CD14-positive monocyte (primary cell): ENCODE results near the gene CNTNAP1. TPM values are rescaled to one million over a fixed set of nuclear protein-coding genes. Genes with fewer than 3 reads are reported as not detected.

Source experiments
- DNase-seq, 3 donors: peaks; one replicate each; pipeline ENCODE4 v3.0.0-alpha.2; 2011 to 2022
- H2AFZ ChIP-seq: 2 replicates; pipeline ENCODE4 v1.6.0; 2012; ENCODE audit warnings: mild to moderate bottlenecking, low read depth, low read length, inconsistent platforms; ENCODE audit not compliant: insufficient read depth, poor library complexity, severe bottlenecking
- H3K27ac ChIP-seq, 2 donors: 1 replicate in 1 of 2; 2 replicates in 1 of 2; pipeline ENCODE4 v1.5.1; 2012 to 2013; ENCODE audit warnings: low read length in 2 of 2, control low read depth in 1 of 2, inconsistent platforms in 1 of 2, low read depth in 1 of 2, mild to moderate bottlenecking in 1 of 2
- H3K27me3 ChIP-seq, 2 donors: one replicate each; pipeline versions ENCODE4 v1.6.0 to v1.6.1; 2011 to 2013; ENCODE audit warnings: low read length in 2 of 2; ENCODE audit not compliant: control insufficient read depth in 2 of 2, insufficient read depth in 2 of 2
- H3K36me3 ChIP-seq, 2 donors: replicated peaks in 1 of 2; 1 replicate in 1 of 2; 2 replicates in 1 of 2; pipeline versions ENCODE4 v1.5.1 to v1.6.1; 2012 to 2013; ENCODE audit warnings: low read length in 2 of 2, control low read depth in 1 of 2, inconsistent platforms in 1 of 2, mild to moderate bottlenecking in 1 of 2; ENCODE audit not compliant: insufficient read depth in 2 of 2, control insufficient read depth in 1 of 2
- H3K4me1 ChIP-seq, 2 donors: 1 replicate in 1 of 2; 2 replicates in 1 of 2; pipeline versions ENCODE4 v1.5.1 to v1.6.1; 2012 to 2013; ENCODE audit warnings: low read length in 2 of 2, control low read depth in 1 of 2, inconsistent platforms in 1 of 2, mild to moderate bottlenecking in 1 of 2, moderate library complexity in 1 of 2; ENCODE audit not compliant: insufficient read depth in 2 of 2, control insufficient read depth in 1 of 2
- H3K4me2 ChIP-seq: replicated peaks from 2 replicates; pipeline ENCODE3; 2012; ENCODE audit warnings: low read length, moderate library complexity, mild to moderate bottlenecking; ENCODE audit not compliant: poor library complexity, severe bottlenecking; ENCODE audit errors: extremely low read depth
- H3K4me3 ChIP-seq, 3 experiments: fragments of 200-600 bp in 1 of 3; sonication (generic) in 1 of 3; replicated peaks in 1 of 3; 1 replicate in 2 of 3; 2 replicates in 1 of 3; pipeline ENCODE4 v1.5.1; 2011 to 2013; ENCODE audit warnings: low read length in 3 of 3, mild to moderate bottlenecking in 3 of 3, control low read depth in 2 of 3, low read depth in 2 of 3, inconsistent platforms in 1 of 3, moderate library complexity in 1 of 3
- H3K79me2 ChIP-seq: 2 replicates; pipeline ENCODE4 v1.6.0; 2012; ENCODE audit warnings: mild to moderate bottlenecking, control low read depth, inconsistent platforms, low read length, moderate library complexity; ENCODE audit not compliant: insufficient read depth
- H3K9ac ChIP-seq: 2 replicates; pipeline ENCODE4 v1.6.0; 2017; ENCODE audit warnings: low read length, mild to moderate bottlenecking; ENCODE audit not compliant: insufficient read depth, poor library complexity, severe bottlenecking
- H3K9me3 ChIP-seq, 2 donors: replicated peaks in 1 of 2; 1 replicate in 1 of 2; 2 replicates in 1 of 2; pipeline versions ENCODE4 v1.5.1 to v1.6.1; 2012 to 2013; ENCODE audit warnings: low read length in 2 of 2, control low read depth in 1 of 2; ENCODE audit not compliant: control insufficient read depth in 1 of 2, insufficient read depth in 1 of 2
- H4K20me1 ChIP-seq: 2 replicates; pipeline ENCODE4 v1.6.0; 2012; ENCODE audit warnings: mild to moderate bottlenecking, low read length, control low read depth, moderate library complexity; ENCODE audit not compliant: insufficient read depth
- H3K27ac Mint-ChIP-seq, 7 donors: one replicate each; pipeline ENCODE4 v1.8.0; 2020; ENCODE audit warnings: mild to moderate bottlenecking in 7 of 7, mixed read lengths in 7 of 7, moderate library complexity in 6 of 7, inconsistent platforms in 2 of 7
- H3K27me3 Mint-ChIP-seq, 3 donors: one replicate each; pipeline ENCODE4 v1.8.0; 2021 to 2022; ENCODE audit warnings: low read depth in 3 of 3, mild to moderate bottlenecking in 3 of 3, mixed read lengths in 3 of 3, moderate library complexity in 3 of 3, inconsistent platforms in 1 of 3
- H3K36me3 Mint-ChIP-seq, 2 donors: one replicate each; pipeline ENCODE4 v1.8.0; 2020; ENCODE audit warnings: mixed read lengths in 2 of 2, inconsistent platforms in 1 of 2, mild to moderate bottlenecking in 1 of 2
- H3K4me1 Mint-ChIP-seq: one replicate; pipeline ENCODE4 v1.8.0; 2020; ENCODE audit warnings: mild to moderate bottlenecking, mixed read lengths
- H3K4me3 Mint-ChIP-seq, 2 donors: one replicate each; pipeline ENCODE4 v1.8.0; 2020; ENCODE audit warnings: mild to moderate bottlenecking in 2 of 2, mixed read lengths in 2 of 2, moderate library complexity in 1 of 2
- H3K9me3 Mint-ChIP-seq, 7 donors: one replicate each; pipeline ENCODE4 v1.8.0; 2020 to 2022; ENCODE audit warnings: mixed read lengths in 7 of 7, mild to moderate bottlenecking in 6 of 7, moderate library complexity in 6 of 7, inconsistent platforms in 2 of 7
- WGBS: methylation state at CpG from one replicate; pipeline ENCODE4 v1.1.5; 2013; ENCODE audit warnings: missing lambda C conversion rate; ENCODE audit not compliant: insufficient coverage; 5-methylcytosine and 5-hydroxymethylcytosine counted together
- intact Hi-C, 2 donors: fragments of 100-400 bp; cut with micrococcal nuclease; formaldehyde crosslinking; loops; one replicate each; pipeline versions ENCODE4 v1.15.0 to v1.15.1; 2023
- polyA plus RNA-seq, 3 donors: library from polyadenylated mRNA; depleted of rRNA in 1 of 3; unstranded in 2 of 3; stranded (reverse) in 1 of 3; fragments of 300-500 nt in 2 of 3; fragments of >200 nt in 1 of 3; fragmentation: Illumina TruSeq in 2 of 3; gene quantifications; 1 replicate in 2 of 3; 2 replicates in 1 of 3; pipeline ENCODE4 v1.2.3, GENCODE V29; 2012 to 2021
- TF ChIP-seq, protein P1 (sequence below): fragments of 200-600 bp; IDR thresholded peaks from one replicate; pipeline ENCODE4 v1.8.0; 2022; ENCODE audit warnings: antibody characterized with exemption, mild to moderate bottlenecking

CNTNAP1 gene
- polyA plus RNA-seq, 3 donors = 0.23 to 0.24 TPM; not detected in 1

DNA sequence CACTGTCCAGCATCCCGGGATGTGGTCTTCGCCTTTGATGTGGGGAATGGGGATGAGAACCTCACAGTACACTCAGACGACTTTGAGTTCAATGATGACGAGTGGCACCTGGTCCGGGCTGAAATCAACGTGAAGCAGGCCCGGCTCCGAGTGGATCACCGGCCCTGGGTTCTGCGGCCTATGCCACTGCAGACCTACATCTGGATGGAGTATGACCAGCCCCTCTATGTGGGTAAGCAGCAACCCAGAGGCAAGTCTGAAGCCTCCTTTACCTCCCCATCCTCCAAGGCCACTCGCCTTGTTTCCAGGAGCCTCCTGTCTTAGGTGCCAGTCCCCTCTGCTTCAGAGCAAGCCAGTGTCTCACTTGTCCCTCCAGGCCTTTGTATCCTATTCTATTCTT lies 10.2 kb downstream of the CNTNAP1 start:
- no peaks in the 10 kb centered on the region for H3K79me2 ChIP-seq
- H3K9me3 ChIP-seq = no peaks in the 10 kb centered on the region
- H3K9me3 Mint-ChIP-seq = no peaks in the 10 kb centered on the region
- intact Hi-C loops = no loop called here
- H3K4me1 Mint-ChIP-seq = no peaks in the 10 kb centered on the region
- peaks cover 0 to 9% (median 0%) of the 10 kb centered on the region in 3 donors for H3K27me3 Mint-ChIP-seq
- no peak overlapping the region for H3K27ac Mint-ChIP-seq
- peaks cover 3 to 4% of the 10 kb centered on the region in 2 donors for H3K36me3 ChIP-seq
- H3K27me3 ChIP-seq = no peaks in the 10 kb centered on the region
- H3K9ac ChIP-seq = no peak overlapping the region
- no peak for DNase-seq
- H3K4me1 ChIP-seq = no peaks in the 10 kb centered on the region
- no peak overlapping the region for H2AFZ ChIP-seq
- H3K4me3 Mint-ChIP-seq = no peak overlapping the region
- H3K4me2 ChIP-seq = no peak overlapping the region
- TF ChIP-seq, protein P1, sequence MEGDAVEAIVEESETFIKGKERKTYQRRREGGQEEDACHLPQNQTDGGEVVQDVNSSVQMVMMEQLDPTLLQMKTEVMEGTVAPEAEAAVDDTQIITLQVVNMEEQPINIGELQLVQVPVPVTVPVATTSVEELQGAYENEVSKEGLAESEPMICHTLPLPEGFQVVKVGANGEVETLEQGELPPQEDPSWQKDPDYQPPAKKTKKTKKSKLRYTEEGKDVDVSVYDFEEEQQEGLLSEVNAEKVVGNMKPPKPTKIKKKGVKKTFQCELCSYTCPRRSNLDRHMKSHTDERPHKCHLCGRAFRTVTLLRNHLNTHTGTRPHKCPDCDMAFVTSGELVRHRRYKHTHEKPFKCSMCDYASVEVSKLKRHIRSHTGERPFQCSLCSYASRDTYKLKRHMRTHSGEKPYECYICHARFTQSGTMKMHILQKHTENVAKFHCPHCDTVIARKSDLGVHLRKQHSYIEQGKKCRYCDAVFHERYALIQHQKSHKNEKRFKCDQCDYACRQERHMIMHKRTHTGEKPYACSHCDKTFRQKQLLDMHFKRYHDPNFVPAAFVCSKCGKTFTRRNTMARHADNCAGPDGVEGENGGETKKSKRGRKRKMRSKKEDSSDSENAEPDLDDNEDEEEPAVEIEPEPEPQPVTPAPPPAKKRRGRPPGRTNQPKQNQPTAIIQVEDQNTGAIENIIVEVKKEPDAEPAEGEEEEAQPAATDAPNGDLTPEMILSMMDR = no peak
- H3K27ac ChIP-seq = no peak overlapping the region
- 97% methylated on average over 9 of the region's 11 CpGs for WGBS
- no peak overlapping the region for H3K4me3 ChIP-seq
- peaks cover 8 to 11% of the 10 kb centered on the region in 2 donors for H3K36me3 Mint-ChIP-seq
- H4K20me1 ChIP-seq = no peaks in the 10 kb centered on the region

DNA sequence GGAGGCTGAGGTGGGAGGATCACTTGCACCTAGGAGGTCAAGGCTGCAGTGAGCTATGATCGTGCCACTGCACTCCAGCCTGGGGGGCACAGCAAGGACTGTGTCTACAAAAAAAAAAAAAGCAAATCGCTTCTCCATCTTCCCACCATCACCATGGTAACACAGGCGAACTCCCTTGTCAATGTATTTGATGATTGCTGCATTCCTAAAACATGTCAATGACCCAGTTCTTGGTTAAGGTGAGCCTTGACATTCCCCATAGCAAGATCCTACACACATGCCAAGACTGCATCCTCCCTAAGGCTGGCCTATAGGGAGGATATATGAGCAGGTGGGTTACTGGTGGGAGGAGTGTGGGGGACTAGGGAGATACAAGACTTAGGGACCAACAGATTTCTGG lies 12.2 kb downstream of the CNTNAP1 start:
- Histone ChIP-seq H3K27me3 (no peaks in the 10 kb centered on the region), H3K9ac (no peak overlapping the region), H3K36me3 (peaks cover 3 to 14% of the 10 kb centered on the region in 2 donors), H4K20me1 (no peaks in the 10 kb centered on the region), H3K9me3 (no peaks in the 10 kb centered on the region), H3K4me2 (no peak overlapping the region), H3K79me2 (no peaks in the 10 kb centered on the region), H3K4me1 (no peaks in the 10 kb centered on the region), H3K27ac (no peak overlapping the region), H3K4me3 (no peak overlapping the region), H2AFZ (no peak overlapping the region)
- DNase-seq = no peak
- Mint-ChIP-seq H3K36me3 (peaks cover 10 to 22% of the 10 kb centered on the region in 2 donors), H3K27me3 (peaks cover 0 to 5% (median 0%) of the 10 kb centered on the region in 3 donors), H3K4me1 (no peaks in the 10 kb centered on the region), H3K27ac (no peak overlapping the region), H3K9me3 (no peaks in the 10 kb centered on the region), H3K4me3 (no peak overlapping the region)
- TF ChIP-seq, protein P1 = no peak
- WGBS = 100% methylated on average over 1 of the region's 3 CpGs
- intact Hi-C loops = no loop called here
